ENCODE results near the gene RCE1. TPM values are rescaled to one million over a fixed set of nuclear protein-coding genes. Genes with fewer than 3 reads are reported as not detected.
A peak's percentile ranks its signal among the peaks of the same experiment; 100 is the strongest.

Gene RCE1
- total RNA-seq, 2 donors from 2014 or later: 34.5 to 37.5 TPM

DNA sequence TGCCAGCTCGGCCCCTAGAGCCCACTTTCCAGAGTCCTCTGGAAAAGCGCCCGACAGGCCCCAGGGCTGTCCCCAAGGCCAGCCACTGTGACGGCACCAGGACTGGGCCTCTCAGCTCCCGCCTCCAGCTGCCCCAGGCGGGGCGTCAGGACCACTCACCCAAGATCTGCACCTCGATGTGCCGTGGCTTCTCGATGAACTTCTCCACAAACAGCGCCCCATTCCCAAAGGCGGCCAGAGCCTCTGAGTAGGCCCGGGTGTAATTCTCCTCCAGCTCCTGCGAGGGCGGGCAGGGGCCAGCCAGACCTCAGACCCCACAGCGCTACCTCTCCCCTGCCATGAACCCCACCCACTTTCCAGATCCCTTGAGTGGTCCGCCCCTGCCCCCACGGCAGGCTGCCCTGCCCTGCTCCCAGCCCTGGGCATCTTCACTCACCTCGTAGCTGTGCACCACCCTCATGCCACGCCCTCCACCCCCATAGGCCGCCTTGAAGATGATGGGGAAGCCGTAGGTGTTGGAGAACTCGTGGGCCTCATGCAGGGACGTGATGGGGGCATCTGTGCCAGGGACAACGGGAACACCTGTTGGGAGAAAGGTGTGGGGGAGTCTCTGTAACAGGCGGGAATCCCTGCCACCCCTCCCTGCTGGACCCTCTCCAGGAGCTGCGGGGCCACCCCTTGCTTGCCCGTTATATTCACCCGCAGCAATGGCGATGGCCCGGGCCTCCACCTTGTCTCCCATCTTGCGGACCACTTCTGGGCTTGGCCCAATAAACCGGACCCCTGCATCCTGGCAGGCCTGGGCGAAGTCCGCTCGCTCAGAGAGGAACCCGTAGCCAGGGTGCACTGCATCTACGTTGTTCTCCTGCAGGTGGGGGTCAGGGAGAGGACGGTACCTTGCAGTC, 27.6 kb downstream of the RCE1 start:
- Histone ChIP-seq H3K4me3 (ENCODE audit: low read length) (no peak overlapping the region), H3K27ac (ENCODE audit: low read depth, low read length) (no peak overlapping the region), H3K9ac (ENCODE audit: extremely low read depth, low read length, poor library complexity, severe bottlenecking) (no peak overlapping the region), H3K4me1 (ENCODE audit: control insufficient read depth, insufficient read depth, low read length) (peaks cover 1% of the 10 kb centered on the region), H3K9me3 (ENCODE audit: control insufficient read depth, low read length) (no peaks in the 10 kb centered on the region), H3K36me3 (ENCODE audit: control insufficient read depth, insufficient read depth, low read length) (no peaks in the 10 kb centered on the region), H3K27me3 (ENCODE audit: control insufficient read depth, insufficient read depth, low read length, poor library complexity, severe bottlenecking) (peaks cover 6% of the 10 kb centered on the region)
- H3K4me3 Mint-ChIP-seq: no peak overlapping the region
- WGBS, 2 experiments (ENCODE audit: insufficient coverage in 1 of 2, insufficient read length in 1 of 2): 93 to 95% methylated on average over 26 to 39 of the region's 39 CpGs
- peaks cover 17% of the 10 kb centered on the region for H3K27me3 Mint-ChIP-seq (ENCODE audit: insufficient read depth)
- H3K27ac Mint-ChIP-seq: no peak overlapping the region
- no peak for DNase-seq
- H3K36me3 Mint-ChIP-seq (ENCODE audit: low read depth): no peaks in the 10 kb centered on the region
- TF ChIP-seq CTCF (conservative IDR thresholded peaks at IDR 0.05): no peak
- H3K9me3 Mint-ChIP-seq: no peaks in the 10 kb centered on the region
- H3K4me1 Mint-ChIP-seq: peaks cover 2% of the 10 kb centered on the region

DNA sequence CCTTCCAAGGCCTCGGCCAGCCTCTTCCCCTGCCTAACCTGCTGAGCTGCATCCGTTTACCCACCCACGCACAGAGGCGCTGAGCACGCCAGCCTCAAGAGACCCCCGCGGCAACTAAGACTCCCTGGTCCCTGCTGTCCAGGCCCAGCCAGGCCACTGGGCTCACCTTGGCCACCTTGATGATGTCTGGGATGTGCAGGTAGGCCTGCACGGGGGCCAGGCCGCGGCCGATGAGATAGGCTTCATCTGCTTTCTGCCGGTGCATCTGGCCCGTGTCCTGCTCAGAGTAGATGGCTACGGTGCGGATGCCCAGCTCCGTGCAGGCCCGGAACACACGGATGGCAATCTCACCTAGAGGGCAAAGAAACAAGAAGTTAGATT, 28.3 kb downstream of the RCE1 start:
- no peaks in the 10 kb centered on the region for H3K9me3 Mint-ChIP-seq
- Histone ChIP-seq H3K9me3 (ENCODE audit: control insufficient read depth, low read length) (no peaks in the 10 kb centered on the region), H3K27ac (ENCODE audit: low read depth, low read length) (no peak overlapping the region), H3K4me1 (ENCODE audit: control insufficient read depth, insufficient read depth, low read length) (peaks cover 4% of the 10 kb centered on the region), H3K9ac (ENCODE audit: extremely low read depth, low read length, poor library complexity, severe bottlenecking) (no peak overlapping the region), H3K27me3 (ENCODE audit: control insufficient read depth, insufficient read depth, low read length, poor library complexity, severe bottlenecking) (peaks cover 6% of the 10 kb centered on the region), H3K36me3 (ENCODE audit: control insufficient read depth, insufficient read depth, low read length) (no peaks in the 10 kb centered on the region), H3K4me3 (ENCODE audit: low read length) (no peak overlapping the region)
- H3K4me1 Mint-ChIP-seq: peaks cover 8% of the 10 kb centered on the region
- H3K27ac Mint-ChIP-seq: no peak overlapping the region
- TF ChIP-seq CTCF (conservative IDR thresholded peaks at IDR 0.05): no peak
- H3K4me3 Mint-ChIP-seq: no peak overlapping the region
- peaks cover 19% of the 10 kb centered on the region for H3K27me3 Mint-ChIP-seq (ENCODE audit: insufficient read depth)
- DNase-seq: no peak
- H3K36me3 Mint-ChIP-seq (ENCODE audit: low read depth): no peaks in the 10 kb centered on the region
- WGBS, 2 experiments (ENCODE audit: insufficient coverage in 1 of 2, insufficient read length in 1 of 2): 96 to 97% methylated on average over 18 of the region's 18 CpGs

DNA sequence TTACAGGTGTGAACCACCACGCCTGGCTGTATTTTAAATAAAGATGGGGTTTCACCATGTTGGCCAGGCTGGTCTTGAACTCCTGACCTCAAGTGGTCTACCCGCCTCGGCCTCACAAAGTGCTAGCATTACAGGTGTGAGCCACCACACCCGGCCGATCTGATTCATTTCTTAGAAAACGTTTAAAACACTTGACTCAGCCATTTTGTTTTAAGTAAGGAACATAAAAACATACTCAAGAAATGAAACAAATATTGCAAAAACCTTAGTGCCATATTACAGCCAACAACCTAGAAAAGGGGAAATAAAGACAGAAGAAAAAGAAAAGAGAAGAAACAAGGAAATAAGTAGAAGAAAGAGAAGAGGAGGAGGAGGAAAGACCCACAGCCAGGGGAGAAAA, 31.0 kb downstream of the RCE1 start:
- TF ChIP-seq CTCF (conservative IDR thresholded peaks at IDR 0.05): no peak
- WGBS, 2 experiments (ENCODE audit: insufficient coverage in 1 of 2, insufficient read length in 1 of 2): 92 to 95% methylated on average over 4 to 6 of the region's 6 CpGs
- peak overlapping the region; percentile 17 for H3K27ac Mint-ChIP-seq

More for the DNA sequence above, 31.0 kb downstream of the RCE1 start:
- no peak overlapping the region for H3K4me3 Mint-ChIP-seq
- no peak for DNase-seq
- no peaks in the 10 kb centered on the region for H3K36me3 Mint-ChIP-seq (ENCODE audit: low read depth)
- H3K27me3 ChIP-seq (ENCODE audit: control insufficient read depth, insufficient read depth, low read length, poor library complexity, severe bottlenecking): peaks cover 6% of the 10 kb centered on the region
- no peak overlapping the region for H3K27ac ChIP-seq (ENCODE audit: low read depth, low read length)
- H3K9ac ChIP-seq (ENCODE audit: extremely low read depth, low read length, poor library complexity, severe bottlenecking): no peak overlapping the region
- H3K9me3 ChIP-seq (ENCODE audit: control insufficient read depth, low read length): no peaks in the 10 kb centered on the region
- no peaks in the 10 kb centered on the region for H3K36me3 ChIP-seq (ENCODE audit: control insufficient read depth, insufficient read depth, low read length)
- H3K9me3 Mint-ChIP-seq: no peaks in the 10 kb centered on the region
- peaks cover 8% of the 10 kb centered on the region for H3K4me1 ChIP-seq (ENCODE audit: control insufficient read depth, insufficient read depth, low read length)
- H3K4me3 ChIP-seq (ENCODE audit: low read length): no peak overlapping the region
- H3K4me1 Mint-ChIP-seq: peaks cover 17% of the 10 kb centered on the region
- H3K27me3 Mint-ChIP-seq (ENCODE audit: insufficient read depth): peaks cover 33% of the 10 kb centered on the region
